ENCODE results near the gene PPP1R12B.
"Not testable (repeated sequence)": the region's sequence is repeated elsewhere in the genome, so short reads cannot be mapped to it uniquely, and the experiment has no call there.

PPP1R12B gene

DNA sequence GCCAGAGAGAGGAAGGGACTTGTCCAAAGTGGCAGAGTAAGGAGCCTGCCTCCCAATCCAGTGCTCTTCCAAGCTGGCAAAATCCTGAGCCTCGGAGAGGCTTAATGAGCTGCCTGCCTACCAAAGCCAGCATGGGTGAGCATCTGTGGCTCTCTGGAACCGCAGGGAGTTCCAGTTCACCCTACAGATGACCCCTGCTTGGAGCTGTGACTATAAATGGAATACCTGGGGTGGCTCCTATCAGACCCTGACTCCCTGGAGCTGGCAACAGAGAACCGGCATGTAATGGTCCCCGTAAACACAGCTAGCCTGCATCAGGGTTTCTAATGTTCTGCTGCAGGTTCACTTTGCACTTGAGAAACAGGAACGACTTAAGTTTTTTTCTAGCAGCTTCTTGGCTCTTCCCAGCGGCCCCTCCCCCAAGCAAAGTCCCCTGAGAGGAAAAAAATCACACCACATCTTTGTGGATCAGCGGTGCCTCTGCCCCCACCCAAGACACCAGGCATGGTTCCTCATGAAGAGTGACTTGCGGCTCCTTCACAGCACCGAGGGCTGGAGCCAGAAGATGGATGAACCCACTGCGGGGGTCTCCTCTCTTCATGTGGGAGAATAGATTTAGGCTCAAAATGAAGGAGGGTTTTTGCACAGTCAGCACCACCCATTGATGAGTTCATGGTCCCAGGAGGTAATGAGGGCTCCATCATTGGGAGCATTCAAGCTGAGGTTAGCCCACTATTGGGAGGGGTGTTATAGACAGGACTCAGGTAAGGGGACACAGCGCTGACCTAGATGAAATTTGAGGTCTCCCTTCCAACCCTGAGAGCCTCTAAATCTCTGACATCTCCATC, 282.8 kb downstream of the PPP1R12B start:
- DNase-seq (ENCODE audit: low spot score), result no peak

- DNase-seq (ENCODE audit: low spot score), result no peak
Measured at GRCh38 chr1:202632241-202632640, 283.7 kb downstream of the PPP1R12B start.

DNA sequence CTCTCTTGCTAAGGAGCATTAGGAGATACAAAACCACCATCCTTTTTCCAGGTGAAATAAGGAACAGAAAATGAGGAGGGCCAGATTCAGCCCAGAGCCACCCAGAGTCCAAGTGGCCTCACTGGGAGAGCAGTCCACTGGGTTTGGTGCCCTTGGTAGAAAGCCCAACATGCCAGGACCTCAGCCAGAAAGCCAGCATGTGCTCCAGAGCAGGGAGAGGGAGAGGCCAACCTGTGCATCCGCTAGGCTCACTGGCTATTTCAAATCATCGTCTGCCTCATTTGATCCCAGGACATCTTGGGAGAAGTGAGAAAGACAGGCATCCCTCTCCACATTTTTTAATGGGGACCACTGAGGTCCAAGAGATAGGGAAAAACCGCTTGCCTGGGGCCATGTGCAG, 287.7 kb downstream of the PPP1R12B start:
- DNase-seq (ENCODE audit: low spot score), result not testable (repeated sequence)

DNA sequence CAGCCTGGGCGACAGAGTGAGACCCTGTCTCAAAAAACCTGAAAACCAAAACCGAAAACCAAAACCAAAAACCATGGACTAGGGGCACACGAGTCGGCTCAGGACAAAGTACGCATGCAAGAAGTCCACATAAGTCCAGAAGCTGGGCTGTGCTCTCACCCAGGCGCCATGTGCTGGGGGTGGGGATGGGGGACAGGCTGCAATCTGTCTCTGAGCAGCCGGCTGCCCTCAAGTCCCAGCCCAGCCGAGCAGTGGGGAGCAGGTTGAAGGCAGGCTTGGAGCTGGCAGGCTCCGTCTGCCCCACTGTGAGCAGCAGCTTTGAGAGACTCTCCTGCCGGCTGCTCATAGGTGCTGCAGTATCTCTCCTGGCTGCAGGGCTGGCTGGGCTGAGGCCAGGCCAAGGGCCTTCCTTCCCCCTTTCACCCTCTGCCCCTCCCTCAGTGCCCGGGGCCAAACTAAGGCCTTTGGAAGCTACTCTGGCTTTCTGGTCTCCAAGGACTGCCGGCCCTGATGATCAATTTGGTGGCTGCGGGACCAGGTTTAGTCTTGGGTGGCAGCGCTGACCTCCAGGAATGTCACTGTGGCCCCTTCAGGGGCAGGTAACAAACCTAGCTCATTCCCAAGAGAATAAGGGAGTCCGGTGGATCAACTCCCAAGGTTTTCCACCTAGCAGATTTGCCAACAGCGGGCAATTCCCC, 289.0 kb downstream of the PPP1R12B start:
- not testable (repeated sequence) for DNase-seq (ENCODE audit: low spot score)

DNA sequence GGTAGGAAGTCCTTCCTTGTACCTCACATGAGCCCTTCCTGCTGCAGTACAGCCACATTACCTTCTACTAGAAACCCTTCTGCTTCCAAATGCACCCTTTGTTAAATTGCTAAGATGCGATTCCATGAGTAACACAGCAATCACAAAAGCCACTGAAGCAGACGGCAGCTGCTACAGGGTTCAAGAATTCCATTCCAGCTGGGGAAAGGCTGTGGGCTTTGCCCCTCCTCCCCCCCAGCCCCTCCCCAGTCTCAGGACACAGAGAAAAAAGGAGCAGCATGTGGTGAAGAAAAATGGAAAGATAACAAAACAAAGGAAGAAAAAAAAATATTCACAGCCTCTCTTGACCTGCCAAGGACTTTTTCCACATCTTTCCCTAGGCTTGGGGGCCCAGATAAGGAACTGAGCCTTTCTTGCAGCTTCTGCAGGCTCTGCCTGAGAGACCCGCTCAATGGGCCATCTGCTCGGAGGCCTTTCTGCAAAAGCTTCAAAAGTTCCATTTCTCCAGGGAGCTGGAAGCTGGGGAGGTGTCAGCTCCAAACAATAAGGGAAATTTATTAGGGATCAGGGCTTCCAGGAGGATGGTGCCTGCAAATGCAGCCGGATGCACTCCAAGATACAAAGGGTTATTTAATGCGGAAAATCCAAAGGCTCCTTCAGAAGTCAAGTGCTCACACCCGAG, 289.7 kb downstream of the PPP1R12B start:
- DNase-seq (ENCODE audit: low spot score), result no peak

GRCh38 chr1:202638701-202639305, 290.3 kb downstream of the PPP1R12B start:
- DNase-seq (ENCODE audit: low spot score), result not testable (repeated sequence)

DNA sequence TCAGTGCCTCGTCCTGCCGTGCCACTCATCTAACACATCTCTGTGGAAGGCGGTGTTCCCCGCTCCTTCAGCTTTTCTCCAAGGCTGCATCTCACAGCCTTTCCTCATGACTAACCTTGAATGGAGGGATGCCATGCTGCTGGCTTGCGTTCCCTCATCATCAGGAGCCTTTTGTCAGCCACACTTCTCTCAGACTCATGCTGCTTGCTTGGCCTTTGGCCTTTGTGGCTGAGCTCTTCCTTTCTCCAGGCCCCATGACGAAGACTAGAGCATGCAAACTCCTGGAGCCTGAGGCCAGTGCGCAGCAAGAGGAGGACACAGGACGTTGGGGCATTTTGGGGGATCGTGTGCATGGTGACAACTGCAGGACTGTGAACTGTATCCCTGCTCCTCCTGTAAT, 291.0 kb downstream of the PPP1R12B start:
- no peak for DNase-seq (ENCODE audit: low spot score)

DNA sequence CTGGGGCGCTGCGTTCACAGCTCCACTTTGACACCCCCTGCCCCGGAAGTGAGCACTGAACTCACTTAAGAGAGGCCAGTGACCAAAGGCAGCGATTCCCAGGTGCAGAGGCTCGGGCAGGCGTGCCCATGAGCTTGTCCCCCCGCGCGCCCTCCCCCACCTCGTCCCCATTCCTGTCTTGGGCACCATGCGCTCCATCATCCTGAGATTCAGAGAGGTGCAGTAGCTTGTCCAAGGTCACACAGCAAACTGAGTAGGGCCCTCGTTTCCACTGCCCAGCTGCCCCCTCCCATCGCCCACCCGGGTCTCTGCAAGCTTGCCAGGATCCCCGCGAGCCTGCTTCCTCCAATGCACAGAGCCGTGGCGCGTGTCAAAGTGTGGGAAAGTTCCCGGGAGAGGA, 293.7 kb downstream of the PPP1R12B start:
- DNase-seq (ENCODE audit: low spot score), result no peak
